HepG2 (cell line): ENCODE results near the gene PPP2R2D. TPM values are rescaled to one million over a fixed set of nuclear protein-coding genes. Genes with fewer than 3 reads are reported as not detected.
A peak's percentile ranks its signal among the peaks of the same experiment; 100 is the strongest.

Source experiments
- ELF4 ChIP-seq: sonication (generic); formaldehyde crosslinking; IDR thresholded peaks from 2 replicates; pipeline ENCODE4 v1.5.0; 2020; ENCODE audit warnings: missing genetic modification reagents, mild to moderate bottlenecking, moderate library complexity, borderline replicate concordance
- GATAD2A ChIP-seq: IDR thresholded peaks from 2 replicates; pipeline ENCODE4 v1.6.1; 2016
- HNF4G ChIP-seq, 2 experiments: sonication (generic) in 1 of 2; formaldehyde crosslinking in 1 of 2; IDR thresholded peaks; 2 replicates each; pipeline versions ENCODE4 v1.4.0 to v1.6.1; 2011 to 2020; ENCODE audit warnings: borderline replicate concordance in 2 of 2, low read depth in 2 of 2, mild to moderate bottlenecking in 2 of 2, low read length in 1 of 2, missing genetic modification reagents in 1 of 2, moderate library complexity in 1 of 2
- HNRNPLL ChIP-seq: fragments of 200-400 bp; formaldehyde crosslinking; IDR thresholded peaks from 2 replicates; pipeline ENCODE4 v1.6.1; 2017; ENCODE audit warnings: mild to moderate bottlenecking, low read depth, low read length; ENCODE audit not compliant: poor library complexity, severe bottlenecking
- MAFG ChIP-seq: sonication (generic); formaldehyde crosslinking; IDR thresholded peaks from 2 replicates; pipeline ENCODE4 v1.5.1; 2020; ENCODE audit warnings: mild to moderate bottlenecking, missing genetic modification reagents
- MAZ ChIP-seq, 2 experiments: sonication (generic) in 1 of 2; formaldehyde crosslinking in 1 of 2; IDR thresholded peaks; 2 replicates each; pipeline versions ENCODE4 v1.5.0 to v1.6.1; 2012 to 2020; ENCODE audit warnings: low read depth in 2 of 2, mild to moderate bottlenecking in 2 of 2, borderline replicate concordance in 1 of 2, improper control_type of control experiment in 1 of 2, low read length in 1 of 2, missing genetic modification reagents in 1 of 2, moderate library complexity in 1 of 2
- MIER2 ChIP-seq: IDR thresholded peaks from 2 replicates; pipeline ENCODE4 v1.6.1; 2016; ENCODE audit warnings: missing biosample characterization, missing genetic modification reagents
- ZNF121 ChIP-seq: sonication (generic); formaldehyde crosslinking; IDR thresholded peaks from 2 replicates; pipeline ENCODE4 v1.5.0; 2020; ENCODE audit warnings: mild to moderate bottlenecking, missing genetic modification reagents
- ZNF160 ChIP-seq: sonication (generic); formaldehyde crosslinking; IDR thresholded peaks from 2 replicates; pipeline ENCODE4 v1.8.0; 2022; ENCODE audit warnings: mild to moderate bottlenecking, inconsistent platforms, missing genetic modification reagents
- ZNF331 ChIP-seq: sonication (generic); formaldehyde crosslinking; IDR thresholded peaks from 2 replicates; pipeline ENCODE4 v1.4.0; 2020; ENCODE audit warnings: missing genetic modification reagents
- ZNF33A ChIP-seq: sonication (generic); formaldehyde crosslinking; IDR thresholded peaks from 2 replicates; pipeline ENCODE4 v1.5.1; 2020; ENCODE audit warnings: missing genetic modification reagents, mild to moderate bottlenecking, moderate library complexity, borderline replicate concordance
- ZNF343 ChIP-seq: sonication (generic); formaldehyde crosslinking; IDR thresholded peaks from 2 replicates; pipeline ENCODE4 v1.4.0; 2020; ENCODE audit warnings: mild to moderate bottlenecking, missing genetic modification reagents
- ZNF430 ChIP-seq: sonication (generic); formaldehyde crosslinking; IDR thresholded peaks from 2 replicates; pipeline ENCODE4 v1.9.0; 2021; ENCODE audit warnings: mild to moderate bottlenecking, missing genetic modification reagents
- ZNF441 ChIP-seq: sonication (generic); formaldehyde crosslinking; IDR thresholded peaks from 2 replicates; pipeline ENCODE4 v1.7.0; 2021; ENCODE audit warnings: missing genetic modification reagents, borderline replicate concordance
- ZNF496 ChIP-seq: sonication (generic); formaldehyde crosslinking; IDR thresholded peaks from 2 replicates; pipeline ENCODE4 v1.8.1; 2023; ENCODE audit warnings: mild to moderate bottlenecking, moderate library complexity, missing genetic modification reagents; ENCODE audit not compliant: insufficient replicate concordance
- ZNF567 ChIP-seq: sonication (generic); formaldehyde crosslinking; IDR thresholded peaks from 2 replicates; pipeline ENCODE4 v1.8.1; 2023; ENCODE audit warnings: mild to moderate bottlenecking, missing genetic modification reagents, borderline replicate concordance
- ZNF709 ChIP-seq: sonication (generic); formaldehyde crosslinking; IDR thresholded peaks from 2 replicates; pipeline ENCODE4 v1.5.0; 2020; ENCODE audit warnings: mild to moderate bottlenecking, missing genetic modification reagents
- ZNF713 ChIP-seq: sonication (generic); formaldehyde crosslinking; IDR thresholded peaks from 2 replicates; pipeline ENCODE4 v1.4.0; 2020; ENCODE audit warnings: mild to moderate bottlenecking, missing genetic modification reagents
- ZNF777 ChIP-seq: sonication (generic); formaldehyde crosslinking; IDR thresholded peaks from 2 replicates; pipeline ENCODE4 v1.4.0; 2020; ENCODE audit warnings: missing genetic modification reagents
- ZNF891 ChIP-seq: sonication (generic); formaldehyde crosslinking; IDR thresholded peaks from 2 replicates; pipeline ENCODE4 v1.5.0; 2020; ENCODE audit warnings: mild to moderate bottlenecking, missing genetic modification reagents
- polyA plus RNA-seq, 8 experiments: library from polyadenylated mRNA; depleted of rRNA in 3 of 8; stranded (reverse) in 7 of 8; unstranded in 1 of 8; fragments of >200 nt; fragmentation: Illumina TruSeq in 4 of 8; extraction: Trizol in 4 of 8; gene quantifications; 2 replicates each; pipeline versions ENCODE4 v1.2.1 to v1.2.3, GENCODE V29; 2011 to 2016; ENCODE audit warnings: low read depth in 4 of 8, missing spikeins in 1 of 8, mixed read lengths in 1 of 8; ENCODE audit not compliant: insufficient read depth in 1 of 8
- total RNA-seq, 5 experiments: library from RNA; depleted of rRNA; stranded (reverse); fragments of >200 nt; fragmentation: Illumina TruSeq; extraction: Trizol; gene quantifications; 2 replicates each; pipeline ENCODE4 v1.2.3, GENCODE V29; 2016; ENCODE audit warnings: low read depth in 1 of 5
- TF ChIP-seq, protein P1 (sequence below), 2 experiments: sonication (generic) in 1 of 2; formaldehyde crosslinking in 1 of 2; IDR thresholded peaks; 2 replicates each; pipeline versions ENCODE4 v1.5.1 to v1.6.1; 2011 to 2020; ENCODE audit warnings: borderline replicate concordance in 1 of 2, low read depth in 1 of 2, low read length in 1 of 2, mild to moderate bottlenecking in 1 of 2, missing genetic modification reagents in 1 of 2, moderate library complexity in 1 of 2
- TF ChIP-seq, protein P2 (sequence below): sonication (generic); formaldehyde crosslinking; IDR thresholded peaks from 2 replicates; pipeline ENCODE4 v1.4.0; 2020; ENCODE audit warnings: missing genetic modification reagents; ENCODE audit errors: not compliant biosample characterization
- TF ChIP-seq, protein P3 (sequence below): sonication (generic); formaldehyde crosslinking; IDR thresholded peaks from 2 replicates; pipeline ENCODE4 v1.4.0; 2020; ENCODE audit warnings: missing genetic modification reagents

PPP2R2D gene
- total and polyA plus RNA-seq, 2 of the 13 experiments (the other 11 are each of a cell fraction or from before 2014, with no cell fraction given), result 32.7 to 33.2 TPM

DNA sequence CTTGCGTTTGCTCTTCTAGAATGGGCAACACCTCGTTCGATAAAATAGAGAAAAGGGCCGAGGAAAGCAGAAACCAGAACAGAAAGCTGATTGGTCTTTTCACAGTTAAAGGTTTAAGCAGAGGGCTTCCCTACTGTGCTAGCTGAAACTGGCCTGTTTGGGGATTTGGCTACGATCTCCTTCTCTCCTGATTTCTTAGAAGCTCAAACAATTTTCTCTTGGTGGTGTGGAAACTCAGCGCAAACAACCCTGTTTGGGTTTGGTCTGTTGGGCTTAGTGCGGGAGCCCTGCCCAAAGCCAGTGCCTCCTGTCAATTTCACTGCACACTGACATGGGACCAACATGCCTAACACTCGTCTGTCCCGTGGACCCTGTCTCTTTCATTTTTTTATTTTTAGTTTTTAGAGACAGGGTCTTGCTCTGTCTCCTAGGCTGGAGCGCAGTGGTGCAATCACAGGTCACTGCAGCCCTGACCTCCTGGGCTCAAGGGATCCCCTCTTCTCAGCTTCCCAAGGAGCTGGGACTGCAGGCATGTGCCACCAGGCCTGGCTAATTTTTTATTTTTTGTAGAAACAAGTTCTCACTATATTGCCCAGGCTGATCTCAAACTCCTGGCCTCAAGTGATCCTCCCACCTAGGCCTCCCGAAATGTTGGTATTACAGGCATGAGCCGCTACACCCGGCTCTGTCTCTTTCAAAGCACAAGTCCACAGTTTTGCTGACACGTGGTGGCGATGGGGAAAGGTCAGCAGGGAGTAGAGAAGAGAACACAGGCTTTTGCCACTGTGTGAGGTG is 97.4 kb downstream of the PPP2R2D start (continued):
- TF ChIP-seq ZNF430, result 0 out of 2 replicates have a peak, but pooled peaks have one; percentile 33
- TF ChIP-seq, protein P1, sequence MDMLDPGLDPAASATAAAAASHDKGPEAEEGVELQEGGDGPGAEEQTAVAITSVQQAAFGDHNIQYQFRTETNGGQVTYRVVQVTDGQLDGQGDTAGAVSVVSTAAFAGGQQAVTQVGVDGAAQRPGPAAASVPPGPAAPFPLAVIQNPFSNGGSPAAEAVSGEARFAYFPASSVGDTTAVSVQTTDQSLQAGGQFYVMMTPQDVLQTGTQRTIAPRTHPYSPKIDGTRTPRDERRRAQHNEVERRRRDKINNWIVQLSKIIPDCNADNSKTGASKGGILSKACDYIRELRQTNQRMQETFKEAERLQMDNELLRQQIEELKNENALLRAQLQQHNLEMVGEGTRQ (IDR thresholded peaks at IDR 0.05; ENCODE audit: low read depth, low read length), result no peak
- TF ChIP-seq, protein P1 (CRISPR knock-in tag; IDR thresholded peaks at IDR 0.05; ENCODE audit: borderline replicate concordance), result peak; percentile 28; the same call in 1 of the 2 replicates
- no peak for TF ChIP-seq HNF4G (IDR thresholded peaks at IDR 0.05; ENCODE audit: borderline replicate concordance, low read depth, low read length)
- TF ChIP-seq HNF4G (CRISPR knock-in tag; IDR thresholded peaks at IDR 0.05; ENCODE audit: borderline replicate concordance, low read depth), result no peak
- no peak; the same call in 1 of the 2 replicates for TF ChIP-seq ELF4 (CRISPR knock-in tag)
- TF ChIP-seq, protein P2, sequence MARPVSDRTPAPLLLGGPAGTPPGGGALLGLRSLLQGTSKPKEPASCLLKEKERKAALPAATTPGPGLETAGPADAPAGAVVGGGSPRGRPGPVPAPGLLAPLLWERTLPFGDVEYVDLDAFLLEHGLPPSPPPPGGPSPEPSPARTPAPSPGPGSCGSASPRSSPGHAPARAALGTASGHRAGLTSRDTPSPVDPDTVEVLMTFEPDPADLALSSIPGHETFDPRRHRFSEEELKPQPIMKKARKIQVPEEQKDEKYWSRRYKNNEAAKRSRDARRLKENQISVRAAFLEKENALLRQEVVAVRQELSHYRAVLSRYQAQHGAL (CRISPR knock-in tag), result no peak
- TF ChIP-seq ZNF496 (CRISPR knock-in tag), result no peak
- 0 out of 2 replicates have a peak, but pooled peaks have one; percentile 18 for TF ChIP-seq ZNF891 (CRISPR knock-in tag)
- 0 out of 2 replicates have a peak, but pooled peaks have one; percentile 2 for TF ChIP-seq ZNF709 (CRISPR knock-in tag)
- no peak for TF ChIP-seq HNRNPLL
- no peak for TF ChIP-seq ZNF121 (CRISPR knock-in tag)
- no peak for TF ChIP-seq ZNF33A (CRISPR knock-in tag)
- TF ChIP-seq MAZ (IDR thresholded peaks at IDR 0.05; ENCODE audit: borderline replicate concordance, low read depth, low read length), result no peak
- 0 out of 2 replicates have a peak, but pooled peaks have one; percentile 17 for TF ChIP-seq MAZ (CRISPR knock-in tag; IDR thresholded peaks at IDR 0.05; ENCODE audit: low read depth)
- TF ChIP-seq MAFG (CRISPR knock-in tag), result no peak
- TF ChIP-seq, protein P3, sequence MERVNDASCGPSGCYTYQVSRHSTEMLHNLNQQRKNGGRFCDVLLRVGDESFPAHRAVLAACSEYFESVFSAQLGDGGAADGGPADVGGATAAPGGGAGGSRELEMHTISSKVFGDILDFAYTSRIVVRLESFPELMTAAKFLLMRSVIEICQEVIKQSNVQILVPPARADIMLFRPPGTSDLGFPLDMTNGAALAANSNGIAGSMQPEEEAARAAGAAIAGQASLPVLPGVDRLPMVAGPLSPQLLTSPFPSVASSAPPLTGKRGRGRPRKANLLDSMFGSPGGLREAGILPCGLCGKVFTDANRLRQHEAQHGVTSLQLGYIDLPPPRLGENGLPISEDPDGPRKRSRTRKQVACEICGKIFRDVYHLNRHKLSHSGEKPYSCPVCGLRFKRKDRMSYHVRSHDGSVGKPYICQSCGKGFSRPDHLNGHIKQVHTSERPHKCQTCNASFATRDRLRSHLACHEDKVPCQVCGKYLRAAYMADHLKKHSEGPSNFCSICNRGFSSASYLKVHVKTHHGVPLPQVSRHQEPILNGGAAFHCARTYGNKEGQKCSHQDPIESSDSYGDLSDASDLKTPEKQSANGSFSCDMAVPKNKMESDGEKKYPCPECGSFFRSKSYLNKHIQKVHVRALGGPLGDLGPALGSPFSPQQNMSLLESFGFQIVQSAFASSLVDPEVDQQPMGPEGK (CRISPR knock-in tag), result no peak; the same call in 1 of the 2 replicates
- no peak for TF ChIP-seq ZNF343 (CRISPR knock-in tag)
- TF ChIP-seq GATAD2A (CRISPR knock-in tag), result peak; percentile 48
- TF ChIP-seq ZNF567, result no peak
- 0 out of 2 replicates have a peak, but pooled peaks have one; percentile 4 for TF ChIP-seq ZNF713 (CRISPR knock-in tag)
- peak; percentile 24; the same call in 1 of the 2 replicates for TF ChIP-seq ZNF441
- TF ChIP-seq ZNF160 (CRISPR knock-in tag), result no peak
- peak; percentile 26; the same call in 1 of the 2 replicates for TF ChIP-seq ZNF331 (CRISPR knock-in tag)
- no peak for TF ChIP-seq ZNF777 (CRISPR knock-in tag)
- TF ChIP-seq MIER2 (CRISPR knock-in tag), result 0 out of 2 replicates have a peak, but pooled peaks have one; percentile 10
